ENCODE results near the gene CBX6.

- TF ChIP-seq EZH2phosphoT487 (IDR thresholded peaks at IDR 0.05; ENCODE audit: borderline replicate concordance), result no peak
- no peak for TF ChIP-seq SP1 (IDR thresholded peaks at IDR 0.05; ENCODE audit: low read depth)
- TF ChIP-seq CTCF (IDR thresholded peaks at IDR 0.05 in 2 of 3, conservative IDR thresholded peaks at IDR 0.05 in 1 of 3; ENCODE audit: borderline replicate concordance in 1 of 3, insufficient read depth in 1 of 3, low read depth in 2 of 3, low read length in 2 of 3), result no peak
- no peak for TF ChIP-seq ATF3 (IDR thresholded peaks at IDR 0.05)
- no peak for TF ChIP-seq EGR1 (IDR thresholded peaks at IDR 0.05; ENCODE audit: low read depth)
- no peak for TF ChIP-seq POLR2A (IDR thresholded peaks at IDR 0.05; ENCODE audit: borderline replicate concordance, extremely low read depth, insufficient read depth, insufficient read length)
- TF ChIP-seq RAD21 (IDR thresholded peaks at IDR 0.05; ENCODE audit: low read depth), result no peak
- TF ChIP-seq CEBPB (IDR thresholded peaks at IDR 0.05; ENCODE audit: low read depth), result no peak
- TF ChIP-seq EZH2 (IDR thresholded peaks at IDR 0.05), result no peak
Measured at GRCh38 chr22:38869663-38870062, 2.4 kb downstream of the CBX6 start.

Data from HCT116 (cell line).